GM18507 (cell line): ENCODE measurements around the gene RIPOR3.
"Not testable (repeated sequence)": the region's sequence is repeated elsewhere in the genome, so short reads cannot be mapped to it uniquely, and the experiment has no call there.

Source experiments
- DNase-seq: peaks from one replicate; pipeline ENCODE4 v3.0.0; 2011; ENCODE audit warnings: low read depth; ENCODE audit not compliant: insufficient read length; ENCODE audit errors: extremely low spot score
- FAIRE-seq: peaks from 2 replicates; lab custom pipeline; 2011; peaks lifted over from hg19 to GRCh38; lab: Jason Lieb, UNC

RIPOR3 gene

DNA sequence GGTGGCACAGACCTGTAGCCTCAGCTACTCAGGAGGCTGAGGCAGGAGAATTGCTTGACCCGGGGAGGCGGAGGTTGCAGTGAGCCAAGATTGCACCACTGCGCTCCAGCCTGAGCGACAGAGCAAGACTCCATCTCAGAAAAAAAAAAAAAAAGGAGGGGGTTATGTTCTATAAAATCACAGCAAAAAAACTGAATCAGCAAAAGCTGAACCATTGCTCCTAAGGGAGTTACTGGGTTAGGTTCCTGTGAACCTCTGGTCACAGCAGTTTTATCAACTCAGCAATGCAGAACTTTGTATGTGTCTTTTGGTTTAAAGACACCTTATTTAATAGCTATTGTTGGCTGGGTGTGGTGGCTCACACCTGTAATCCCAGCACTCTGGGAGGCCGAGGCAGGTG is 92.6 kb downstream of the RIPOR3 start:
- FAIRE-seq, DNase-seq: not testable (repeated sequence)

DNA sequence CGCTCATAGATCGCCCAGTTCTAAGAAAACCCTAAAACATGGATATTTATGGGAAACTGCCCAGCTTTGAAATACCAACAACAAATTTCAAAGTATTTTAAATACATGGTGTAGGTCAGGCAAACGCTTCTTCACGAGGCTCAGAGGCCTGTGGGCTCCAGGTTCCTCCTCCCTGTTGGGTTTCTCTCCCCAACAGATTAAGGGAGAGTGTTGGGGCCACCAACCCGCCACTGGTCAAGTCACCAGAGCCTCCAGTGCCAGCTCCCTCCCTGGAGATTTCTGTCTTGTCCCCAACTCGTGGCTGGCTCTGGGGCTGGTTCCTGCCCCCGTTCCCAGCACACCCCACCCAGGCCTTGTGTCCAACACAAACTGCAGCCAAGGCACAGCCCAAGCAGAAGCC is 93.3 kb downstream of the RIPOR3 start:
- FAIRE-seq (no peak), DNase-seq (no peak)

DNA sequence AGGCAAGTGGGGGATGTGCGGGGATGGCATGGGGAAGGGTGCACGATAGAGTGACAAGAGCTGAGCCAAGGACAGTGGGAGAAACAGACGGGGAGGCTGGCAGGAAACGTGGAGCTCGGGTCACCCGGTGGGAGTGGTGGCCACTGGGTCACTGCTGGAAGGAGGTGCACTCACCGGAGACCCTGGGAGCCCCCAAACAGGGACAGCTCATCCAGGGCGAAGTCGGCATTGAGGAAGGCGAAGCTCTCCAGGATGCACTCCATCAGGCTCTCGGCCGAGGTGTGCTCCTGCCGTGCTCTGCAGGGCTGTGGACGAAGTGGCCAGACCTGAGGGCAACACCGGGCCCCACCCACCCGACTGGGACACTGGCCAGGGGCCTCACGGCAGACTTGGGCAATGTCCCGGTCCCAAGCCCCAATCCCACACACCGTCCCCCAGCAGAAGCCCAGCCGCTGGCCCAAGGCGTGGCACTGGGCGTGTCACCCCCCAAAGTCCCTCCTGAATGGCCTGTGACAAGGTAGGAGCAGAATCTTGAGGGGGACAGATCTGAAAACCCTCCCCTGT is 93.9 kb downstream of the RIPOR3 start:
- FAIRE-seq (no peak), DNase-seq (no peak)

DNA sequence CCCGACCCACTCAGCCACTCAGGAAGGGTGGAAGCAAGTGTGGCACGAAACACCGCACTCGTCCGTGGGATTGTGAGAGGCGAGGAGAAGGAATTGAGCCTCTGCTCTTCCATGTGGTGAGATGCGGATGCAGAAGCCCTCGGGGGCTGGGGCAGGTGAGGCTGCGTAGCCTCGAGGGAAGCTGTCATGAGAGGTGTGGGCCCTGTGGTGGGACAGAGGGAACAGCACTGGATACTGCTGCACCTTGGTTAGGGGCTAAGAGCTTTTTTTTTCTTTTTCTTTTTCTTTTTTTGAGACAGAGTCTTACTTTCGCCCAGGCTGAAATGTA is 94.7 kb downstream of the RIPOR3 start:
- FAIRE-seq (no peak), DNase-seq (no peak)

DNA sequence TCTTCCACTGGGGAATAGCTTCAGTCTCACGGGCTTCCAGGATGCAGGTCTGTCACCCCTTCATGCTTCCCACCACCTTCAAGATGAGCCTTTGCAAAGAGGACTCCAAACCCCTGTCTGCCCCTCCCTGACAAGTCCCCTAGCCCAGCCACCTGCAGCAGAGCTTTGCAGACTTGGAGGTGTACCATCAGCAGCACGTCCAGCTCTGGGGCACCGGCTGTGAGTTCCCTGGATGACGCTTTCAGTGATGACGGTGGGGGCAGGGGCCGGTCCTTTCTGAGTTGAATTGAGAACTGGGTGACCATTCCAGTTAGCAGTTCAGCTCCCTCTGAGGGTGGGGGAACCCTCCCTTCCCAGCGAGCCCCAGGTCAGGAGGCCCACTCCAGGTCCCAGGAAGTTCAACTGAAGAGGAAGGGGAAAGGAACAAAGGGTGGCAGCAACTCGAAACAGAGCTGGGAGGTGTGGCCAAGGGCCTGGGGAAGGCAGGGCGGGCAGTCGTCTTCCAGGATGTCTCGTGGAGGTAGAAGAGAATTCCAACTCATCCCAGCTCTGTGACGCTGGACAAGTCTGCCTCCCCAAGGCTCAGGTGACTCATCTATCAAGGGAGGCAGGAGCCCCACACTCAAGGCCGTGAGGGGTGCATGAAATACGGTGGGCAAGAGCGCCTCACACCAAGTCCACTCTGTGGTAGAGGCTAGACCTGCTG is 95.2 kb downstream of the RIPOR3 start:
- DNase-seq (no peak), FAIRE-seq (no peak)

DNA sequence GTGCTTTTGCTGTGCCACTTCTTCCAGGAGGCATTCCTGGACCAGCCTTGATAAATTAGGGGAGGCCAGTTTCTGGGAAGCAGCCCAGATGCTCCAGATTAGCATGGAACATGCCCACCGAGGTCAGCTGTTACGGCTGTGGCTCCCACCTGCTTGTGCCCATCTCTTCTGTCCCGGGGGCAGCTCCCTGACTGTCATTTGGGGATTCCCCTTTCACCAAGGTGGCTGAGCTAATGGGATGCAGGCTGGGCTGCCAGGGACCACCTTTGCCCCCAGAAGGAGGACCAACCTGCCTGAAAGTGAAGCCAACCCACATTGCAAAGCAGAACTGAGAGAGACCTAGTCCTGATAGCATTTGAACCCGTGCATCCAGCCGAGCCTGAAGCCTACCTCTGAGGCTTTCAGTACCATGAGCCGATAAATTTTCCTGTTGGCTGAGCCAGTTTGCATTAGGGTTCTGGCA is 95.9 kb downstream of the RIPOR3 start:
- FAIRE-seq (no peak), DNase-seq (no peak)

DNA sequence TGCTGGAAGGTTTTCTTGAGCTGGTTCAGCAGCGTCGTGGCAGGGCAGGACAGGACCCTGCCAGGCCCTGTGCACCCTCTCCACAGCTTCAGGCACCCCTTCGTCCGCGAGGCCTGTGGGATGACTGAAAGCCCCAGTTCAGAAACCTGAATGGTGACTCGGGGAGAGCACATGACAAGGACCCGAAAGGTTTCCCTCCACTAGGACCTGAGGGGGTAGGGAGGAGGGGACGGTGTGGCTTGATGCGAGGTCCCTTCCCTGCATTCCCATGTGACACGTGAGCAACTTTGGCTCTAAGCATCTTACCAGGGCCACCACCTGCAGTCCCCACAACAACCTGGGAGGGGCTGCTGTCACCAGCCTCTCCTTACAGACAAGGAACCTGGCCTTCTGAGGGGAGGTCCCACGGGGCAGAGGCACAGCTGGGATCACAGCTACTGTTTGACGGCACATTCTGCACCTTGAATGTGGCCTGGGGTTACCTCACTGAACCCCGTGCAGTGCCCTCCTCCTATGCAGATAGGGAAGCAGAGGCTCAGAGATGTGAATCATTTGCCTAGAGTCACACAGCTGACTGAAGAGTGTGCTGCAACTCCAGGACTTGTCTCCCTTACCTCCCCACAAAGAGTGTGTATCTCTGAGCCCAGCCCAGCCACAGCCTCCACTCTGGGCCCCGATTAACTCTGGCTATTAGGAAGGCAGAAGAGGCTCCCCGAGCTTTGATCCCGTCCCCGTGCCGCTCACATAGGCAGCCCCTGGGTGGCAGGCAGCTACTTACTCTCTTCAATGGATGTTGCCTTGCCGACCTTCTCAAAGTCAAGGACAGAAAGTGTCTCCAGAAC is 96.5 kb downstream of the RIPOR3 start:
- FAIRE-seq (no peak), DNase-seq (no peak)

DNA sequence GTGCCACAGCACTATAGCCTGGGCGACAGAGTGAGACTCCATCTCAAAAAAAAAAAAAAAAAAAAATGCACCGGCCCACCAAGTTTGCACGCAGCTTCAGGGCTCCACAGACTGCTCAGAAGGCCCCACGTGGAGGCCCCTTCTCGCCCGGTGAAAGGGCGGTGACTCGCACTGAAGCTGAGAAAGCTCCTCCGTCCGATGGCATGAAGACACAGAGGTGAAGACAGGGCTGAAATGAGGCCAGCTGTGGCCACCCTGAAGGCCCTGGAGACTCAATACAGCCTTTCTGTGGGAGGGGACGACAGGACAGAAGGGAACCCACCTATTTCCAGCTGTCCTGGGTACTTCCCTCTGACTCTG is 97.1 kb downstream of the RIPOR3 start:
- no peak for DNase-seq
- no peak for FAIRE-seq

DNA sequence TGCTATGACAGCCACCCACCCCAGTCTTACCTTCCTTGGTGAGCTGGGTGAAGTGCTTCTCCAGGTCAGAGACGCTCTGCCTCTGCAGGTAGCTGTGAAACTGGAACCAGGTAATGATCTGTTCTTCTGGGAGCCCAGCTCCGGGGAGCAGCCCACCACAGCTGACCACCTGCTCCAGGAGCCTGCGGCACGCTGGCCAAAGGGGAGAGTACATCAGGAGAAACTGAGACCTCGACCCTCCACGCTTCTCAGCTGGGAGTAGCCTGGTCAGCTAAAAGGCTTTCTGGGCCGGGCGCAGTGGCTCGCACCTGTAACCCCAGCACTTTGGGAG is 98.4 kb downstream of the RIPOR3 start:
- FAIRE-seq, result no peak
- no peak for DNase-seq

DNA sequence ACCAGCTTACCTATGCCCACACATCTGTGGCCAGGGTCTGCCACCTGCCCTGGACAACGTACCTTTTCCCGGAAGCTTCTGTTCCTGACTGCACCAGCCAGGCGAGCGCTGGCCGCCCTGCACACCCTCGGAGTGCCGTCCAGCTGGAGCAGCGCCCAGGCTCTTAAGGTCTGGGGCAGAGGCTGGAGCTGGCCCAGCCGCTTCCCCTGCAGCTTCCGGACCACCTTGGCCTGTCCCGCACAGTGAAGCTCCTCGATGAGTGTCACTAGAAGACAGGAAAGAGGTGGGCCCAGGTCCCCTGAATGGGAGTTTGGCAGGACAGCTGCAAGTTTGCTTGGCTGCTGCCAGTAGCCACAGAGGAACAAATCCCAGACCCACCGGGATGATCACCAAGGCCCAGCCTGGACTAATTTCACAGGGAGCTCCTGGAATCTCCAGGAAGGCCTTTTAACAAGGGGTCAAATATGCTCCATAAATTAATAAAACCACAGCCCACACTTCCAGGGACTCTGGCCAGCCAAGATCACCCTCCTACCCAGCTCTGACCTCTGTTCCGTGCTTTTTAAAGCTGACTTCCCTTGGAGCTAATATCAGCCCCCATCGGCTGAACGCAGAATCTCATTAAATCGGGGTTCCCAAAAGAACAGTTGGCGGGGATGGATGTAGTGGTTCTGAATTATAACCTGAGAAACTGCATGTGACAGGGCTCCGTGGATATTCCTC is 98.9 kb downstream of the RIPOR3 start:
- FAIRE-seq, result no peak
- DNase-seq, result no peak

DNA sequence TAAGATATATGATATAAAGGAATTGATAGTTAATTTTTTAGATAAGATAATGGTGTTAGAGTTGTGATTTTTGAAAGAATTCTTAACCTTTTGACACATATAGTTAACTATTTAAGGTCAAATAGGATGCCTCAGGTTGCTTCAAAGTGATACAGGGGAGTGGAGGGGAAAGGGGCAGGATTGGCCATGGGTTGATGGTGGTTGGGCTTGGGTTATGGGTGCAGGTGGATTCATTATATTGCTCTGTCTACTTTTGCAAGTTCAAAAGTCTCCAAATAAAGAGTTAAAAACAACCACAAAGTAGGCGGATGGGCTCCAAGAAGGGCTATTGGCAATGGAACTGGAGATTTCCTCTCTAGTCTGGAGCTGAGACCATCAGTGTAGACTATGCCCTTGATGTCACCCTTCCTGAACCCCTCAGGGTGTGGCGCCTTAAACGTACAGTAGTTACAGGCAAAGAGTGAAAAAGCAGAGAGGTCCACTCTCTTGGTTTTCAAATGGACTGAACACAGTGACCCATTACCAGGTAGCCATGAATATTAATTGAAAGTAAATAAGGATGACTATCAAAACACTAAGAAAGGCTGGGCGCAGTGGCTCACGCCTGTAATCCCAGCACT is 100.0 kb downstream of the RIPOR3 start:
- FAIRE-seq (no peak), DNase-seq (no peak)

DNA sequence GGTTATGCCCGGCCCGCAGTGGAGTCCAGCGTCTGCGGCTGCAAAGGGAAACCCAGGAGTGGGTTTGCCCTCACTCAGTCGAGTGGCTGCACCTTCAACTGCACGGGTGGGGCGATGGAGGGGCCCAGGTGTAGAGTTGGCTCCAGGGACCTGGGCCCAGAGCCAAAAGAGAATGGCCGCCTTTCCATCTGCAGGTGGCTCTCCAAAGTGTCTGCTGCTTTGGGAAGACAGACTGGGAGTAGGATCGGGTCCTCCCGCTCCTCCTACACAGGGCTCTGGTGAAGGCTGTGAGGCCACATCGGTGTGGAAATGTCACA is 101.0 kb downstream of the RIPOR3 start:
- DNase-seq, result no peak
- FAIRE-seq, result no peak

DNA sequence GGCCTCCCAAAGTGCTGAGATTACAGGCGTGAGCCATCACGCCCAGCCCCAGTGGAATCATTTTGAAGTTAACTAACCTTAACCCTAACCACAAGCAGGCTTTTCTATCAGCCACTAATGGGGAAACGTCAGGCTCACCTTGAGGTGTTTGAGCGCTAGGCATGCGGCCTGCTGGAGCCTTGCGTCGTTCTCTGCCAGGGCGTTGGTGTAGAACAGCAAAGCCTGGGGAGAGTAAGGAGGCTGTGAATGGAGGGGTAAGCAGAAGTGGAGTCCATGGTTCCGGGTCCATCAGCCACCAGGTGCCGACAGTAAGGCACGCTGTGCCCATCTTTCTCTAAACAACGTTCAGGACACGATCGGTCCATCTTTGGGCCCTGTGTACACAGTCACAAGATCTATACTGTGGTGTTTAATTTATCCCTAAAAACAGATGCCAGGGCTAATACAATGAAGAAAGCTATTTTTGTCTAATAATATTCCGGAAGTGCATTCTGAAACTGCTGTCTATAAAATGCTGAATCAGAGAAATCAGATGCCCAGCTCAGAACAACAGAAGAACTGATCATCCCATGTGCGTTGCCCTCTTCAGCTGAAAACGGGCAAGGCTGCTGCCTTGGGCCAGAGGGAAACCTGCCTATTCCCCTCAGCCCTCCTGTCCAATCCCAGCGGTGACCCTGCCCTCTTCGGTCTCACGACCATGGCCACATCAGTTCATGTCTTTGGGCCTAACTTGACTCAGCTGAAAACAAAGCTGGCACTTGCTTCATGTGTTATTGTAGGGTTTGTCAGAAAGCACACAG is 101.6 kb downstream of the RIPOR3 start:
- DNase-seq (no peak), FAIRE-seq (no peak)

DNA sequence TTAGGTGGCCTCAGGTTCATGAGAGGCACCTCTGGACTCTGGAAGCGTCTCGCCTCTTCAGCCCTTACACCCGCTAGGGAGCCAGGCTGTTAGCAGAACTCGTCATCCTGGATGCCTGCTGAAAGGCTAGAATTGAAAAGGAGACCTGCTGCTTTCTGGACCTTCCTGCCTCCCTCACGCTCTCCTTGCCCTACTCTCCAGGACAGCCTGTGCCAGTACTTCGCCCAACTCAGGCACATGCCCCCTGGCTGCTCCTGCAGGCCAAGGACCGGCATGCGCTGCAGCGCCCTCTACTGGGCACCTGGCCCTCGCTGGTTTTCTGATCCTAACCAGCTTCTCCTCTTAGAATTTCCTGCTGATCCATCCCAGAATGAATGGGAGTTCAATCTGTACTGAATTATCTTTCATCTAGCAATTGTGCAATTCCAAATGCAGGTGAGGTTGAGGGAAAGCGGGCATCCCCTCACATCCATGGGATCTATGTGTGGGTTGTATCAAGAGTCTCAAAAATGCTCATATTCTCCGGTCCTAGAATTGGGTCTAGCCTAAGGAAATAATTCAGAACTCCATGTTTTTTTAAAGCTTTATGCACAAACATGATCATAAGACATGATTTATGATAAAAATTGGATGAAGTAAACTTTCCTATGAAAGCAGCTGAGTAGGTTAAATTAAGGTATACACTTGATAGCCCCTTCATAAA is 103.2 kb downstream of the RIPOR3 start:
- FAIRE-seq, result peak; percentile 39
- peak; percentile 50 for DNase-seq

DNA sequence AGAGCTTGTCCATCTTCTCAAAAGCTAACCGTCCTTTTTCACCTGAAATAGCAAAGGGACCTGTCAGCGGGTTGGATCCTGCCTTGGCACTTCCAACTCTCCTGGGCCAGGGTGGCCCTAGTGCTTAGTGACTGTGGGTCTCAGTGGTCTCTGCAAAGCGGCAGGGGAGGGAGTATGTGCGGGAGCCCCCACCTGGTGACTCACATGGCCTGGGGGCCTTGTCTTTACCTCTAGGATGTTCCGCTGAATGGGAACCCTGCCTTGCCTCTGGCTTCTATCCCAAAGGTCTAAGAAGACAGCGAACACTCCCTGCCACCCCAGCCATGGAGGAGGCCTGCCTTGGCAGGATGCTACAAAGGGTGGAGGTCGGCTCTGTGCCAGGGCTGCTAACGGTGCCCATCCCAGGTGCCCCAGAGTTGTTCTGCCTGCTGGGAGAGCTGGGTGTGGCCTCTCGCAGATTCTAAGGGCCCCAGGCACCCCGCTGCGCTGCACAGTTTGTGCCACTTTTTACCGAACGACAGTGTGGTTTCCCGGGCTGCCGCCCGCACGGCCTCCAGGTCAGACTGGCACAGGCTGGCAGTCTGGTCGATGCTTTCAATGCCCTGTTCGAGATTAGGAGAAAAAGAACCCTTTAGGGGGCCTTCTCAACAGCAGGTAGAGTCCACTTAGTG is 103.9 kb downstream of the RIPOR3 start:
- no peak for FAIRE-seq
- no peak for DNase-seq

DNA sequence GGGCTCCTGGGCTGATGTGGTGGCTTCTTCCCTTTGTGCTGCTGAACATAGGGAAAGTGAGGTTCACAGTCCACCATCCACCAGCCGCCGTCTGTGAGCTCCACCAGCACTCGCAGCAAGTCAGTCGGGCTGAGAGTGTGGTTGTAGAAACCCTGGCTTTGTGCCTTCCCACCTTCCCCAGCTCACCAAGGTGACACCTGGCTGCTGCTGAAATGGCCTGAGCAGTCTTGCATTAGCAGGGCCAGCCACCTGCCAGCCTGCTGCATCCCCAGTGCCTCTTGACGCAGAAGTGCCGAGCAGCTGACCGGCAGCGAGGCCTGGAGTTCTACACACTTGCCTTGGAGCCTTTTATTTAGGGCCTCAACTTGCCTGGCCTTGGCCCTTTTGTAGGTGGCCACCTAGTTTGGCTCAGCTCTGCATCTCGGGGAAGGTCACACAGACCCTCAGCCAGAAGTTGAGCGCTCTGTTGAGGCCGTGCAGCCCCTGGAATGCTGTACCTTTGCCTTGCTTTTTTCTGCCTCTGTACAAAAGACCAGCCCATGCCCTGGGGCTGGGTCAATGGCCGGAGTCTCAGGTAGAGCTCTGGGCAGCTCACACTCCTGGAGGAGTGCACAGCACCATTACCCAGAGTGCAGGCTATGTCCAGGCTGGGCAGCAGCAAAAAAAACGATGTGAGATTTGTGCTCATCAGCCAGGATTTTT is 104.7 kb downstream of the RIPOR3 start:
- FAIRE-seq, result no peak
- DNase-seq, result no peak

DNA sequence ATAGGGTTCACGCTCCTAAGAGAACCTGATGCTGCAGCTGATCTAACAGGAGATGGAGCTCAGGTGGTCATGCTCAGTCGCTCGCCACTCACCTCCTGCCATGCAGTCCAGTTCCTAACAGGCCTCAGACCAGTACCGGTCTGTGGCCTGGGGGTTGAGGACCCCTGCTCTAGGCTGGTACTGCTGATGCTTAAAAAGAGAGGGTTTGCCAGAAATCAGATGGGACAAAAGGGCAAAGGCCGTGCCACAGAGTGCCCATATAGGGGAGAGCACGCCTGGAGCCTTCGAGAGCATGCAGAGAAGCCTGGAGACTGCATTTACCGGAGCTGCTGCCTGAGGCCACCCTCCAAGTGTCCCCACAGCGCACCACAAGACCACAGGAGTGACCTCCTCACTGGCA is 105.7 kb downstream of the RIPOR3 start:
- FAIRE-seq, result no peak
- no peak for DNase-seq

DNA sequence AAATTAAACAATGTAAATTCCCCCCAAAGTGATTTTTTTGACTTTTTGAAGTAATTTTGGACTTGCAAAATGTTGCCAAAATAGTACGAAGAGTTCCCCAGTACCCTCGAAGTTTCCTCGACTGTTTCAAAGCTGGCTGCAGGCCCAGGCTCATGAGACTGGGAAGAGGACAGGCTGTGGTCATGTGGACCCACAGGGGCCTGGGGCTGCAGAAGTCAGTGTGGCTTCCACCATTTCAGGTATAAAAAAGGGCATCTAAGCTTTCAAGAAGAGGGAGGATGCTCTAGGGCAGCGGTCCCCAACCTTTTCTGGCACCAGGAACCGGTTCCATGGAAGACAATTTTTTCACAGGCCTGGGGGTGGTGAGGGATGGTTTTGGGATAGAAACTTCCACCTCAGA is 106.1 kb downstream of the RIPOR3 start:
- FAIRE-seq (no peak), DNase-seq (no peak)
